ENCODE results near the gene CFAP77.

GRCh38 chr9:132518626-132519025, 108.6 kb downstream of the CFAP77 start:
- no peak for TF ChIP-seq SUZ12 (IDR thresholded peaks at IDR 0.05)
- no peak for TF ChIP-seq SP1 (IDR thresholded peaks at IDR 0.05)
- TF ChIP-seq NFRKB (IDR thresholded peaks at IDR 0.05) = no peak
- no peak for TF ChIP-seq FOXA1 (IDR thresholded peaks at IDR 0.05)
- TF ChIP-seq BHLHE40 (IDR thresholded peaks at IDR 0.05; ENCODE audit: borderline replicate concordance) = no peak
- no peak for TF ChIP-seq FOXK2 (IDR thresholded peaks at IDR 0.05)

All from HEK293T (cell line).